NCI-H1694 (cell line): Measurements from ENCODE around the gene KRTAP1-4.
"Not testable (repeated sequence)": the region's sequence is repeated elsewhere in the genome, so short reads cannot be mapped to it uniquely, and the experiment has no call there.

Experiments used
- DNase-seq: peaks from one replicate; lab custom pipeline; 2025; lab: John Stamatoyannopoulos, UW

KRTAP1-4 gene

GRCh38 chr17:41029633-41030245 is at the start of gene KRTAP1-4:
KRTAP1-4 (minus strand) TSS chr17:41030195; CDS start chr17:41030078, 117 bp downstream.
- DNase-seq, result no peak

GRCh38 chr17:41076788-41077187 is 46.8 kb upstream of the KRTAP1-4 start:
- DNase-seq, result no peak

GRCh38 chr17:41073676-41074075 is 43.7 kb upstream of the KRTAP1-4 start:
- no peak for DNase-seq

- no peak for DNase-seq
Measured at GRCh38 chr17:41071606-41072360, 41.8 kb upstream of the KRTAP1-4 start.

- DNase-seq, result no peak
Measured at GRCh38 chr17:41069031-41069430, 39.0 kb upstream of the KRTAP1-4 start.

GRCh38 chr17:41067281-41067680 is 37.3 kb upstream of the KRTAP1-4 start:
- DNase-seq, result no peak

- DNase-seq, result no peak
Measured at GRCh38 chr17:41065829-41066624, 36.0 kb upstream of the KRTAP1-4 start, which contains the start of gene KRTAP2-4. KRTAP2-4 (minus strand) TSS chr17:41065879; CDS start chr17:41065845, 34 bp downstream.

- DNase-seq, result not testable (repeated sequence)
Measured at GRCh38 chr17:41065016-41065689, 35.2 kb upstream of the KRTAP1-4 start.

GRCh38 chr17:41064301-41064700 is 34.3 kb upstream of the KRTAP1-4 start:
- no peak for DNase-seq

- DNase-seq, result no peak
Measured at GRCh38 chr17:41063449-41063848, 33.5 kb upstream of the KRTAP1-4 start.

- no peak for DNase-seq
Measured at GRCh38 chr17:41061964-41062363, 32.0 kb upstream of the KRTAP1-4 start.

GRCh38 chr17:41060052-41060604 is 30.1 kb upstream of the KRTAP1-4 start, which contains the start of gene KRTAP2-3:
KRTAP2-3 (minus strand) TSS chr17:41060114; CDS start chr17:41060050, 64 bp downstream.
- no peak for DNase-seq

GRCh38 chr17:41059276-41060051 is 29.5 kb upstream of the KRTAP1-4 start:
- not testable (repeated sequence) for DNase-seq

GRCh38 chr17:41058741-41059140 is 28.7 kb upstream of the KRTAP1-4 start:
- DNase-seq, result no peak

GRCh38 chr17:41057547-41057946 is 27.6 kb upstream of the KRTAP1-4 start:
- no peak for DNase-seq

GRCh38 chr17:41055130-41055529 is 25.1 kb upstream of the KRTAP1-4 start, which contains the start of gene KRTAP2-2:
KRTAP2-2 (minus strand) TSS chr17:41055230; CDS start chr17:41055211, 19 bp downstream.
- not testable (repeated sequence) for DNase-seq

GRCh38 chr17:41054556-41054955 is 24.6 kb upstream of the KRTAP1-4 start:
- not testable (repeated sequence) for DNase-seq

GRCh38 chr17:41054025-41054424 is 24.0 kb upstream of the KRTAP1-4 start:
- DNase-seq, result no peak

- no peak for DNase-seq
Measured at GRCh38 chr17:41052566-41052965, 22.6 kb upstream of the KRTAP1-4 start.

- no peak for DNase-seq
Measured at GRCh38 chr17:41049110-41049509, 19.1 kb upstream of the KRTAP1-4 start.

- DNase-seq, result no peak
Measured at GRCh38 chr17:41048441-41048840, 18.4 kb upstream of the KRTAP1-4 start.
